K562 (cell line): Measurements from ENCODE around the gene VIM. TPM values are rescaled to one million over a fixed set of nuclear protein-coding genes. Genes with fewer than 3 reads are reported as not detected.

Experiments
- ATF7 ChIP-seq: fragments of 450-650 bp; IDR thresholded peaks from 2 replicates; pipeline ENCODE4 v1.7.1; 2014; ENCODE audit warnings: mild to moderate bottlenecking, moderate library complexity
- CTBP1 ChIP-seq: fragments of 450-650 bp; IDR thresholded peaks from 2 replicates; pipeline ENCODE4 v1.6.1; 2016; ENCODE audit warnings: borderline replicate concordance
- GABPB2 ChIP-seq: fragments of 250-450 bp; sonication (Bioruptor Pico); conservative IDR thresholded peaks from 2 replicates; pipeline ENCODE4 v1.5.1; 2021; ENCODE audit warnings: mild to moderate bottlenecking
- GATAD2B ChIP-seq: fragments of 450-650 bp; IDR thresholded peaks from 2 replicates; pipeline ENCODE4 v1.6.1; 2017; ENCODE audit warnings: mild to moderate bottlenecking, borderline replicate concordance
- HOXB6 ChIP-seq: fragments of 250-450 bp; sonication (Bioruptor Pico); IDR thresholded peaks from 2 replicates; pipeline ENCODE4 v1.5.1; 2022; ENCODE audit warnings: mild to moderate bottlenecking, borderline replicate concordance
- JUNB ChIP-seq: fragments of 450-650 bp; formaldehyde crosslinking; conservative IDR thresholded peaks from 2 replicates; pipeline ENCODE4 v1.4.0; 2020; ENCODE audit warnings: mild to moderate bottlenecking
- MEIS2 ChIP-seq: fragments of 450-650 bp; IDR thresholded peaks from 2 replicates; pipeline ENCODE4 v1.6.1; 2014; ENCODE audit warnings: mild to moderate bottlenecking; ENCODE audit not compliant: partially characterized antibody
- MXD1 ChIP-seq: fragments of 250-450 bp; sonication (Bioruptor Pico); IDR thresholded peaks from 2 replicates; pipeline ENCODE4 v1.8.0; 2021; ENCODE audit warnings: borderline replicate concordance, mild to moderate bottlenecking, moderate library complexity; ENCODE audit not compliant: poor library complexity, severe bottlenecking
- MYNN ChIP-seq, 2 experiments: sonication (generic); formaldehyde crosslinking in 1 of 2; IDR thresholded peaks; 2 replicates each; pipeline versions ENCODE4 v1.5.0 to v1.6.1; 2016 to 2020; ENCODE audit warnings: antibody characterized with exemption in 1 of 2, missing genetic modification reagents in 1 of 2
- NR2F6 ChIP-seq: fragments of 450-650 bp; formaldehyde crosslinking; IDR thresholded peaks from 2 replicates; pipeline ENCODE4 v1.4.0; 2020; ENCODE audit warnings: mild to moderate bottlenecking
- SMAD4 ChIP-seq: fragments of 250-450 bp; sonication (Bioruptor Pico); conservative IDR thresholded peaks from 2 replicates; pipeline ENCODE4 v1.8.0; 2021; ENCODE audit warnings: inconsistent platforms, mild to moderate bottlenecking, moderate library complexity
- TAF1 ChIP-seq: IDR thresholded peaks from 2 replicates; pipeline ENCODE4 v1.6.1; 2011; ENCODE audit warnings: mild to moderate bottlenecking, low read length, moderate library complexity; ENCODE audit not compliant: insufficient read depth, control insufficient read depth, severe bottlenecking; ENCODE audit errors: extremely low read depth
- THAP12 ChIP-seq: fragments of 250-450 bp; sonication (Bioruptor Pico); IDR thresholded peaks from 2 replicates; pipeline ENCODE4 v1.9.0; 2021; ENCODE audit warnings: mild to moderate bottlenecking, inconsistent platforms
- THRAP3 ChIP-seq: fragments of 450-650 bp; IDR thresholded peaks from 2 replicates; pipeline ENCODE4 v1.6.1; 2016; ENCODE audit warnings: mild to moderate bottlenecking, inconsistent platforms, borderline replicate concordance
- UBTF ChIP-seq, 2 experiments: IDR thresholded peaks; 2 replicates each; pipeline ENCODE4 v1.6.1; 2012; ENCODE audit warnings: improper control_type of control experiment in 2 of 2, low read depth in 2 of 2, low read length in 2 of 2, borderline replicate concordance in 1 of 2
- ZBTB26 ChIP-seq: fragments of 450-650 bp; formaldehyde crosslinking; IDR thresholded peaks from 2 replicates; pipeline ENCODE4 v1.4.0; 2022; ENCODE audit warnings: missing genetic modification characterization
- ZNF133 ChIP-seq: fragments of 250-450 bp; sonication (Bioruptor Pico); IDR thresholded peaks from 2 replicates; pipeline ENCODE4 v1.4.0; 2020; ENCODE audit warnings: mild to moderate bottlenecking
- ZNF3 ChIP-seq: fragments of 250-450 bp; sonication (Bioruptor Pico); IDR thresholded peaks from 2 replicates; pipeline ENCODE4 v1.5.0; 2021; ENCODE audit warnings: mild to moderate bottlenecking, moderate library complexity
- ZNF740 ChIP-seq, 3 experiments: fragments of 200-800 bp in 1 of 3; sonication (Bioruptor generic) in 1 of 3; sonication (generic) in 1 of 3; formaldehyde crosslinking in 1 of 3; IDR thresholded peaks; 2 replicates each; pipeline versions ENCODE4 v1.6.1 to v1.8.0; 2016 to 2022; ENCODE audit warnings: mild to moderate bottlenecking in 2 of 3, missing compliant biosample characterization in 2 of 3, missing genetic modification characterization in 2 of 3, missing genetic modification reagents in 1 of 3
- ZNF785 ChIP-seq: fragments of 250-450 bp; sonication (Bioruptor Pico); IDR thresholded peaks from 2 replicates; pipeline ENCODE4 v1.4.0; 2020; ENCODE audit warnings: mild to moderate bottlenecking
- polyA plus RNA-seq, 8 experiments: library from polyadenylated mRNA; depleted of rRNA in 4 of 8; stranded (reverse) in 5 of 8; unstranded in 3 of 8; fragments of >200 nt; fragmentation: Nextera tagmentation in 2 of 8; fragmentation: Illumina TruSeq in 1 of 8; extraction: Ambion mirVana in 2 of 8; extraction: Trizol in 1 of 8; gene quantifications; 2 replicates each; pipeline versions ENCODE4 v1.2.1 to v1.2.3, GENCODE V29; 2011 to 2014; ENCODE audit warnings: inconsistent platforms in 1 of 8, missing spikeins in 1 of 8
- total RNA-seq, 7 experiments: library from RNA; depleted of rRNA in 6 of 7; stranded (reverse); fragments of >200 nt in 6 of 7; fragmentation: Illumina TruSeq in 2 of 7; extraction: Trizol in 2 of 7; gene quantifications; 2 replicates each; pipeline versions ENCODE4 v1.2.1 to v1.2.3, GENCODE V29; 2011 to 2021; ENCODE audit warnings: low replicate concordance in 1 of 7

VIM gene
- total and polyA plus RNA-seq, 9 of the 15 experiments (the other 6 are each of a cell fraction or from before 2014, with no cell fraction given): 86.0 to 621 (median 383) TPM

GRCh38 chr10:17212802-17213221 lies 15.2 kb upstream of the VIM start (continued):
- no peak for TF ChIP-seq NR2F6 (CRISPR knock-in tag)
- peak; percentile 34; the same call in 1 of the 2 replicates for TF ChIP-seq SMAD4 (CRISPR knock-in tag)
- TF ChIP-seq ZNF785 (CRISPR knock-in tag): no peak
- TF ChIP-seq MYNN (IDR thresholded peaks at IDR 0.05): no peak
- no peak for TF ChIP-seq MYNN (CRISPR knock-in tag; IDR thresholded peaks at IDR 0.05)
- 0 out of 2 replicates have a peak, but pooled peaks have one; percentile 36 for TF ChIP-seq THRAP3
- no peak for TF ChIP-seq TAF1
- TF ChIP-seq ZNF3 (CRISPR knock-in tag): no peak
- no peak for TF ChIP-seq MXD1 (CRISPR knock-in tag)
- TF ChIP-seq CTBP1: peak; percentile 64; the same call in 1 of the 2 replicates
- TF ChIP-seq HOXB6 (CRISPR knock-in tag): no peak
- 0 out of 2 replicates have a peak, but pooled peaks have one; percentile 45 for TF ChIP-seq ZBTB26 (CRISPR knock-in tag)
- TF ChIP-seq THAP12: no peak
- TF ChIP-seq ATF7: no peak
- TF ChIP-seq ZNF133: no peak
- TF ChIP-seq JUNB: no peak
- no peak for TF ChIP-seq GATAD2B
- TF ChIP-seq UBTF (IDR thresholded peaks at IDR 0.05; ENCODE audit: borderline replicate concordance in 1 of 2, low read depth in 2 of 2, low read length in 2 of 2): no peak
- no peak for TF ChIP-seq ZNF740 (CRISPR knock-in tag; IDR thresholded peaks at IDR 0.05)
- TF ChIP-seq ZNF740 (tag; IDR thresholded peaks at IDR 0.05): no peak
- TF ChIP-seq GABPB2 (CRISPR knock-in tag): no peak
- TF ChIP-seq MEIS2: no peak
